ENCODE results near the gene C1orf105.

GRCh38 chr1:172383536-172383935 lies 36.9 kb upstream of the C1orf105 start:
- TF ChIP-seq POLR2AphosphoS5 (IDR thresholded peaks at IDR 0.05; ENCODE audit: low read depth, low read length): no peak
- TF ChIP-seq TAF1 (IDR thresholded peaks at IDR 0.05; ENCODE audit: low read depth, low read length): no peak

All from GM12891 (cell line).